GM23248 (cell line): ENCODE data around the gene TTC23L.

Experiments used
- EZH2 ChIP-seq: fragments of 200-600 bp; sonication (generic); IDR thresholded peaks from 2 replicates; pipeline ENCODE4 v1.6.1; 2018; ENCODE audit warnings: antibody characterized with exemption, mild to moderate bottlenecking; ENCODE audit not compliant: insufficient read depth, poor library complexity, severe bottlenecking
- EZH2phosphoT487 ChIP-seq: fragments of 200-600 bp; sonication (generic); IDR thresholded peaks from 2 replicates; pipeline ENCODE4 v1.6.1; 2018; ENCODE audit warnings: antibody characterized with exemption, moderate library complexity, mild to moderate bottlenecking, low read depth; ENCODE audit not compliant: insufficient read depth

GRCh38 chr5:34806532-34806931 lies 32.4 kb upstream of the TTC23L start:
- TF ChIP-seq EZH2 (no peak), EZH2phosphoT487 (no peak)
